Liver (tissue), 3 donors: Measurements from ENCODE around the gene DLGAP5.

Experiments
- GABPA ChIP-seq, 2 donors: IDR thresholded peaks in 1 of 2; conservative IDR thresholded peaks in 1 of 2; 2 replicates each; pipeline ENCODE4 v1.6.1; 2016; ENCODE audit warnings: antibody characterized with exemption in 2 of 2, mild to moderate bottlenecking in 1 of 2, moderate library complexity in 1 of 2
- HNF4A ChIP-seq, 2 donors: conservative IDR thresholded peaks; 2 replicates each; pipeline ENCODE4 v1.6.1; 2016; ENCODE audit warnings: antibody characterized with exemption in 2 of 2, mild to moderate bottlenecking in 2 of 2
- REST ChIP-seq: IDR thresholded peaks from 2 replicates; pipeline ENCODE4 v1.6.1; 2016; ENCODE audit warnings: antibody characterized with exemption, mild to moderate bottlenecking
- RXRA ChIP-seq, 2 donors: IDR thresholded peaks; 2 replicates each; pipeline ENCODE4 v1.6.1; 2017 to 2018; ENCODE audit warnings: antibody characterized with exemption in 2 of 2, mild to moderate bottlenecking in 1 of 2
- TAF1 ChIP-seq: conservative IDR thresholded peaks from 2 replicates; pipeline ENCODE4 v1.6.1; 2016; ENCODE audit warnings: antibody characterized with exemption, mild to moderate bottlenecking
- TF ChIP-seq, protein P1 (sequence below): fragments of 150-350 bp; IDR thresholded peaks from 2 replicates; pipeline ENCODE4 v1.5.1; 2017; ENCODE audit warnings: improper control_type of control experiment, low read depth, low read length; ENCODE audit not compliant: missing input control
- donor health status: healthy.
- donor health status: healthy.

DNA sequence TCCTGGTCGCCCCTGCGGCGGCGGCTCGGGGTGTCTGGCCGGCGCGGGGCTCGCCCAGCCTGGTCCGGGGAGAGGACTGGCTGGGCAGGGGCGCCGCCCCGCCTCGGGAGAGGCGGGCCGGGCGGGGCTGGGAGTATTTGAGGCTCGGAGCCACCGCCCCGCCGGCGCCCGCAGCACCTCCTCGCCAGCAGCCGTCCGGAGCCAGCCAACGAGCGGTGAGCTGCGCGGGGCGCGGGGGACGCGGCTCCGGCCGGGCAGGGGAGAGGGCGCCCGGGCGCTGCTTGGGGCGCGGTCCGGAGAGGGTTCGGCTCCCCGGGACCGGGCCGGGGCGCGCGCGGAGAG, 62.3 kb downstream of the DLGAP5 start, which contains the start of gene LGALS3:
- TF ChIP-seq, protein P1, sequence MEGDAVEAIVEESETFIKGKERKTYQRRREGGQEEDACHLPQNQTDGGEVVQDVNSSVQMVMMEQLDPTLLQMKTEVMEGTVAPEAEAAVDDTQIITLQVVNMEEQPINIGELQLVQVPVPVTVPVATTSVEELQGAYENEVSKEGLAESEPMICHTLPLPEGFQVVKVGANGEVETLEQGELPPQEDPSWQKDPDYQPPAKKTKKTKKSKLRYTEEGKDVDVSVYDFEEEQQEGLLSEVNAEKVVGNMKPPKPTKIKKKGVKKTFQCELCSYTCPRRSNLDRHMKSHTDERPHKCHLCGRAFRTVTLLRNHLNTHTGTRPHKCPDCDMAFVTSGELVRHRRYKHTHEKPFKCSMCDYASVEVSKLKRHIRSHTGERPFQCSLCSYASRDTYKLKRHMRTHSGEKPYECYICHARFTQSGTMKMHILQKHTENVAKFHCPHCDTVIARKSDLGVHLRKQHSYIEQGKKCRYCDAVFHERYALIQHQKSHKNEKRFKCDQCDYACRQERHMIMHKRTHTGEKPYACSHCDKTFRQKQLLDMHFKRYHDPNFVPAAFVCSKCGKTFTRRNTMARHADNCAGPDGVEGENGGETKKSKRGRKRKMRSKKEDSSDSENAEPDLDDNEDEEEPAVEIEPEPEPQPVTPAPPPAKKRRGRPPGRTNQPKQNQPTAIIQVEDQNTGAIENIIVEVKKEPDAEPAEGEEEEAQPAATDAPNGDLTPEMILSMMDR: no peak
- no peak for TF ChIP-seq GABPA (IDR thresholded peaks at IDR 0.05 in 1 of 2, conservative IDR thresholded peaks at IDR 0.05 in 1 of 2)
- TF ChIP-seq REST: no peak
- no peak for TF ChIP-seq HNF4A (conservative IDR thresholded peaks at IDR 0.05)
- TF ChIP-seq TAF1: no peak
- no peak for TF ChIP-seq RXRA (IDR thresholded peaks at IDR 0.05)
